ENCODE measurements around the gene BMP6. TPM values are rescaled to one million over a fixed set of nuclear protein-coding genes. Genes with fewer than 3 reads are reported as not detected.

The BMP6 gene
- total RNA-seq, 4 donors from 2014 or later: 4.8 to 8.8 (median 7.3) TPM

DNA sequence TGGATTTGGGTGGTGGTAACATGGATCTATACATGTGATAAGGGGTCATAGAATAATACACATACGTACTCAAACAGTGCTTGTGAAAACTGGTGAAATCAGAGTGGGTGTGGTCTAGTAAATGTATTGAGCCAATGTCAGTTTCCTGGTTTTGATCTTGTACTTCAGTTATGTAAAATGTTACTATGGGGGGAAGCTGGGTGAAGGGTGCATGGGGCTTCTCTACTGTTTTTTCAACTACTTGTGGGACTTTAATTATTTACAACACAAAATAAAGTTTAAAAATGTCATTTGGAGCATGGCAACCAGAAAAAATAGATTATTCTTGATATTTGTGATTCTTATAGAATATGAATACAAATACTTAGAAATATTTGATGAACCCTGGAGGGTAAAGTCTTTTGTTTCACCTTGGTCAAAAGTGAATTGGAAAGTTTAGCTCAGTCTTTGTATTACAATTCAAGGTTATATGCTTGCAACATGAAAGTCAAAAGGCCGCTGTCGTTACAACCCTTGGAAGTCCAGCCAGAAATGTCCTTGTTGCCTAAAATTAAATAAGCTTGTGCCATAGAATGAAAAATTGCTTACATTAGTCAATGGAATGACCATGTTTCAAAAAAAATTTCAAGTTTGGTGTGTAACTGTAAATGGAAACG lies 110.6 kb downstream of the BMP6 start:
- Histone ChIP-seq H3K36me3 (no peaks in the 10 kb centered on the region), H3K4me3 (no peak overlapping the region), H3K9me3 (no peaks in the 10 kb centered on the region), H3K4me1 (no peaks in the 10 kb centered on the region), H3K27ac (no peak overlapping the region), H3K27me3 (no peaks in the 10 kb centered on the region)
- no peak for TF ChIP-seq EP300 (IDR thresholded peaks at IDR 0.05)
- TF ChIP-seq, protein P1, sequence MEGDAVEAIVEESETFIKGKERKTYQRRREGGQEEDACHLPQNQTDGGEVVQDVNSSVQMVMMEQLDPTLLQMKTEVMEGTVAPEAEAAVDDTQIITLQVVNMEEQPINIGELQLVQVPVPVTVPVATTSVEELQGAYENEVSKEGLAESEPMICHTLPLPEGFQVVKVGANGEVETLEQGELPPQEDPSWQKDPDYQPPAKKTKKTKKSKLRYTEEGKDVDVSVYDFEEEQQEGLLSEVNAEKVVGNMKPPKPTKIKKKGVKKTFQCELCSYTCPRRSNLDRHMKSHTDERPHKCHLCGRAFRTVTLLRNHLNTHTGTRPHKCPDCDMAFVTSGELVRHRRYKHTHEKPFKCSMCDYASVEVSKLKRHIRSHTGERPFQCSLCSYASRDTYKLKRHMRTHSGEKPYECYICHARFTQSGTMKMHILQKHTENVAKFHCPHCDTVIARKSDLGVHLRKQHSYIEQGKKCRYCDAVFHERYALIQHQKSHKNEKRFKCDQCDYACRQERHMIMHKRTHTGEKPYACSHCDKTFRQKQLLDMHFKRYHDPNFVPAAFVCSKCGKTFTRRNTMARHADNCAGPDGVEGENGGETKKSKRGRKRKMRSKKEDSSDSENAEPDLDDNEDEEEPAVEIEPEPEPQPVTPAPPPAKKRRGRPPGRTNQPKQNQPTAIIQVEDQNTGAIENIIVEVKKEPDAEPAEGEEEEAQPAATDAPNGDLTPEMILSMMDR (IDR thresholded peaks at IDR 0.05): no peak
- no peak for TF ChIP-seq POLR2A (IDR thresholded peaks at IDR 0.05)
- DNase-seq (ENCODE audit: low spot score in 2 of 2): no peak
- 91 to 92% methylated on average over 4 of the region's 4 CpGs for WGBS, 2 donors

GRCh38 chr6:7841781-7842468 lies 116.0 kb downstream of the BMP6 start:
- no peaks in the 10 kb centered on the region for H3K27me3 ChIP-seq
- 88 to 91% methylated on average over 3 of the region's 3 CpGs for WGBS, 2 donors

DNA sequence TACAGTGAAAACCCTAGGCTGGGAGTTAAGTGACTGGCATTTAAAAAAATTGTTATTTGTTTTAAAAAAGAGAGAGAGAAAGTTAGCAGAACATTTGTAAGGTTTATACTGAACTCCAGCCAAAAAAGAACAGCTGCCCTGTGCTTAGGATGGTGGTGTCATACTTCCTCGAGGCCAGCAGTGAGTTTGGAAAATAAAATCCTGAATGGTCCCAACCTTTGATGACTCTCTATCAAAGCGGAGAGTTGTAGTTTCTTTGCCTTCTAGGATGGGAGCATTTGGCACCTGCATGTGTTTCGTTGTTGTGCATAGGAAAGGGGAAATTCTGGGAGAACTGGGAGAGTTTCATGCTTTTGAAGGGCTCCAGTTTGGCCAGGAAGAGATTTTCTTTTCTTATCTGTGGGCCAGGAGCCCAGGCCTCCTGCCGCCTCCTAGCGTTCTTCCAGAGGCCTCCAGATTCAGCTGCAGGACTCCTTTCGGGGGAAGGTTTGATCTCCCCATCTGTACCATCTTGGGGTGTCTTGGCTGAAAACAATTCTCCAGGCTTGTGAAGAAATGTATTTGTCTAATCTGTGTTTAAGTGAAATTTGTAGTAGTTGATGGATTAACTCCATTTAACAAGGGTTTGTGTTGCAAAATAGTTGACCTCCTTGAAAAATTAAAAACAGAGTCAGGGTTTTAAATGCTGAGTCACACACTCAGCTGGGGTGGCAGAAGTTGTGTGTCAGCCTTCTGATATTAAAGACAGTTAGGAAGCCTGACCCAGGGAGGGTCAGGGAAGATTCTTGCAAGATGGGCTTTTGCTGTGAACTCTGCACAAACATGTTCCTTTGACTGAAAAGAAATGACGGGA lies 121.3 kb downstream of the BMP6 start:
- Histone ChIP-seq H3K4me1 (no peaks in the 10 kb centered on the region), H3K27me3 (no peaks in the 10 kb centered on the region), H3K36me3 (no peaks in the 10 kb centered on the region), H3K9me3 (peaks cover 0 to 13% (median 4%) of the 10 kb centered on the region in 4 donors), H3K27ac (no peak overlapping the region), H3K4me3 (no peak overlapping the region)
- no peak for DNase-seq (ENCODE audit: low spot score in 2 of 2)
- 63 to 64% methylated on average over 7 of the region's 7 CpGs for WGBS, 2 donors
- TF ChIP-seq POLR2A (IDR thresholded peaks at IDR 0.05): no peak
- TF ChIP-seq, protein P1 (IDR thresholded peaks at IDR 0.05): no peak
- no peak for TF ChIP-seq EP300 (IDR thresholded peaks at IDR 0.05)

More at GRCh38 chr6:7841781-7842468, 116.0 kb downstream of the BMP6 start:
- no peak for DNase-seq (ENCODE audit: low spot score in 2 of 2)
- H3K4me3 ChIP-seq: no peak overlapping the region
- TF ChIP-seq EP300 (IDR thresholded peaks at IDR 0.05): no peak
- TF ChIP-seq, protein P1 (IDR thresholded peaks at IDR 0.05): no peak
- TF ChIP-seq POLR2A (IDR thresholded peaks at IDR 0.05): no peak
- H3K4me1 ChIP-seq: no peaks in the 10 kb centered on the region
- peaks cover 0 to 8% (median 0%) of the 10 kb centered on the region in 4 donors for H3K9me3 ChIP-seq
- H3K27ac ChIP-seq: no peak overlapping the region
- H3K36me3 ChIP-seq: no peaks in the 10 kb centered on the region

DNA sequence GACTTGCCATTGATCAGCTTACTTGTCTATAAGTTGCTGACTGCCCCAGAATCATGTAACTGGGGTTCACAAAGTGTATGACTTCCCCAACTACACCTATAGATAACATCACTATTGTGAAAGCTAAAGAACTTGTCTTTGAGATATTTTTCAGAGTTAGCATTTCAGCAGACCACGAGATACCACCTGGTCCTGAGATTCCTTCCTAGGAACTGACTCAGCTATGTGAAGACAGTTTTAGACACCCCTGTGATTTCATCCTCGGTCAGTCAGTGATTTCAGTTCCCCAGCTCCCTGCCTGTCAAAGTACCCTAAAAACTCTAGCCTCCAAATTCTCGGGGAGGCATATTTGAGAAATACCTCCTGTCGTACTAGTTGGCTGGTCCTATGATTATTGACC lies 122.3 kb downstream of the BMP6 start:
- Histone ChIP-seq H3K4me3 (no peak overlapping the region), H3K4me1 (no peaks in the 10 kb centered on the region), H3K9me3 (peaks cover 0 to 20% (median 5%) of the 10 kb centered on the region in 4 donors), H3K27me3 (no peaks in the 10 kb centered on the region), H3K36me3 (no peaks in the 10 kb centered on the region), H3K27ac (no peak overlapping the region)
- no peak for DNase-seq (ENCODE audit: low spot score in 2 of 2)
- TF ChIP-seq, protein P1 (IDR thresholded peaks at IDR 0.05): no peak
- TF ChIP-seq EP300 (IDR thresholded peaks at IDR 0.05) (no peak), POLR2A (IDR thresholded peaks at IDR 0.05) (no peak)
- whole genome bisulfite sequencing, 2 donors: 90 to 92% methylated on average over 4 of the region's 4 CpGs
